Nephron (organoid): ENCODE results near the gene TMEM31.
"Not testable (repeated sequence)": the region's sequence is repeated elsewhere in the genome, so short reads cannot be mapped to it uniquely, and the experiment has no call there.

ENCODE experiments used
- H3K27ac Mint-ChIP-seq, 3 experiments: 2 replicates each; pipeline ENCODE4 v1.8.0; 2020; ENCODE audit warnings: mixed read lengths in 3 of 3, mild to moderate bottlenecking in 2 of 3, moderate library complexity in 1 of 3
- H3K27me3 Mint-ChIP-seq: 2 replicates; pipeline ENCODE4 v1.8.0; 2021; ENCODE audit warnings: low read depth, mild to moderate bottlenecking, moderate library complexity, mixed read lengths
- H3K36me3 Mint-ChIP-seq: 2 replicates; pipeline ENCODE4 v1.8.0; 2020; ENCODE audit warnings: low read depth, mixed read lengths
- H3K4me1 Mint-ChIP-seq: 2 replicates; pipeline ENCODE4 v1.8.0; 2020; ENCODE audit warnings: mixed read lengths
- H3K4me3 Mint-ChIP-seq, 3 experiments: 2 replicates each; pipeline ENCODE4 v1.8.0; 2020; ENCODE audit warnings: mild to moderate bottlenecking in 3 of 3, mixed read lengths in 3 of 3, moderate library complexity in 2 of 3
- H3K9me3 Mint-ChIP-seq: 2 replicates; pipeline ENCODE4 v1.8.0; 2020; ENCODE audit warnings: mixed read lengths
- TF ChIP-seq, protein P1 (sequence below), 3 experiments: fragments of 200-600 bp; sonication (generic); IDR thresholded peaks; one replicate each; pipeline ENCODE4 v1.5.0; 2021; ENCODE audit warnings: antibody characterized with exemption in 3 of 3; ENCODE audit not compliant: unreplicated experiment in 3 of 3

TMEM31 gene

DNA sequence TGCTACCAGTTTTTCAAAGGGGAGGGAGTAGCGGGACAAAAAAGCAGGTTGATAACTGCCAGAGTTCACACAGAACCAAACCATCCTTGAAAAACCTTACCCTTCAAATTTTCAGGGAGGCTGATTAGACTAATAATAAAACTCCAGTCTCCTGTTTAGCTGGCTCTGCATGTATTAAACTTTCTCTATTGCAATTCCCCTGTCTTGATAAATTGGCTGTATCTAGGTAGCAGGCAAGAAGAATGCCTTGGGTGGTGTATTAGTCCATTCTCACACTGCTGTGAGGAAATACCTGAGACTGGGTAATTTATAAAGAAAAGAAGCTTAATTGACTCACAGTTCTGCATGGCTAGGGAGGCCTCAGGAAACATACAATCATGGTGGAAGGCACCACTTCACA, 47.8 kb downstream of the TMEM31 start:
- no peaks in the 10 kb centered on the region for H3K27me3 Mint-ChIP-seq
- no peak overlapping the region for H3K4me3 Mint-ChIP-seq
- TF ChIP-seq, protein P1, sequence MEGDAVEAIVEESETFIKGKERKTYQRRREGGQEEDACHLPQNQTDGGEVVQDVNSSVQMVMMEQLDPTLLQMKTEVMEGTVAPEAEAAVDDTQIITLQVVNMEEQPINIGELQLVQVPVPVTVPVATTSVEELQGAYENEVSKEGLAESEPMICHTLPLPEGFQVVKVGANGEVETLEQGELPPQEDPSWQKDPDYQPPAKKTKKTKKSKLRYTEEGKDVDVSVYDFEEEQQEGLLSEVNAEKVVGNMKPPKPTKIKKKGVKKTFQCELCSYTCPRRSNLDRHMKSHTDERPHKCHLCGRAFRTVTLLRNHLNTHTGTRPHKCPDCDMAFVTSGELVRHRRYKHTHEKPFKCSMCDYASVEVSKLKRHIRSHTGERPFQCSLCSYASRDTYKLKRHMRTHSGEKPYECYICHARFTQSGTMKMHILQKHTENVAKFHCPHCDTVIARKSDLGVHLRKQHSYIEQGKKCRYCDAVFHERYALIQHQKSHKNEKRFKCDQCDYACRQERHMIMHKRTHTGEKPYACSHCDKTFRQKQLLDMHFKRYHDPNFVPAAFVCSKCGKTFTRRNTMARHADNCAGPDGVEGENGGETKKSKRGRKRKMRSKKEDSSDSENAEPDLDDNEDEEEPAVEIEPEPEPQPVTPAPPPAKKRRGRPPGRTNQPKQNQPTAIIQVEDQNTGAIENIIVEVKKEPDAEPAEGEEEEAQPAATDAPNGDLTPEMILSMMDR (IDR thresholded peaks at IDR 0.05; ENCODE audit: unreplicated experiment in 3 of 3): no peak
- H3K9me3 Mint-ChIP-seq: peaks cover 11% of the 10 kb centered on the region
- H3K36me3 Mint-ChIP-seq: peaks cover 11% of the 10 kb centered on the region
- peaks cover 12% of the 10 kb centered on the region for H3K4me1 Mint-ChIP-seq
- no peak overlapping the region for H3K27ac Mint-ChIP-seq

DNA sequence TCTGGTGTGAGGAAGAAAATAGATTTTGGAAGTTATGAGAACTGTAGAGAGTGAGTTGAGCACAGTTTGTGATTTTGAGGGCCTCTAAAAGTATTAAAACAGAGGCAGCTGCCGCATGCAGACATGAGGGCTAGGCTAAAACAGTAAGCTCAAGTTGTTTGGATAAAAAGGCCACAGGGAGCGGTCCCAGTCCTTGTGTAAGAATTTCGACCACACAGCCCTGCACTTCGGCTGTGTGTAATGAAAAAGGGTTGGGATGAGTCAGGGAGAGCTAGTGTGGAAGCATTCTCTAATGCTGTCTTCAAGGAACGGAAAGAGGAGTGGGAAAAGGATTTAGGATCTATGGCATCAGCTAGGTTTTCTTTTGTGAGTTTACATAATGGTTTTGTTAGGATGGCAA, 52.8 kb downstream of the TMEM31 start:
- H3K36me3 Mint-ChIP-seq: peaks cover 11% of the 10 kb centered on the region
- not testable (repeated sequence) for H3K9me3 Mint-ChIP-seq, H3K27ac Mint-ChIP-seq, H3K4me1 Mint-ChIP-seq, H3K4me3 Mint-ChIP-seq, H3K27me3 Mint-ChIP-seq
